Stimulated activated CD4-positive, alpha-beta T cell treated with anti-CD3 and anti-CD28 coated beads, TNF-alpha, amount 100 ng/mL, for 4 hours (primary cell): ENCODE data around the gene ATP10A.
"Not testable (repeated sequence)": the region's sequence is repeated elsewhere in the genome, so short reads cannot be mapped to it uniquely, and the experiment has no call there.

ENCODE experiments used
- DNase-seq, 3 experiments: peaks; one replicate each; pipeline ENCODE4 v3.0.0-alpha.2; 2020; ENCODE audit warnings: low read depth in 3 of 3

Gene ATP10A

DNA sequence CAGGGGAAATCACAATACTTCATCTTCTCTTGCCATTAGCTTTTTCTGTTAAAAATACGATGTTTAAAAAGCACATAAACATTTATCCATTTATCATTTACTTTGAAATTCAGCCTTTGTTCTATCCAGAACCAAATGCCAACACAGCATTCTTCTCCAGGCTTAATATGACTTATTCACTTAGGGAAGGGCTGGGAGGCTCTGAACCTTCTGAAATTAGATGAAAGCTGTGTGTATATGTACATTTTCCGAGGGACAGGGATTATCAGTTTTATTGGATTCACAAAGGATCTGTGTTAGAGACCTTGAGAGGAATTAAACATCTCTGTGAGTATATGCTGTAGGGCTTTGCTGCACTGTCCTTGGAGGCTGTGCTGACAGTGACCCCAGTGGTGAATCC, 213.7 kb downstream of the ATP10A start:
- DNase-seq, result no peak

DNA sequence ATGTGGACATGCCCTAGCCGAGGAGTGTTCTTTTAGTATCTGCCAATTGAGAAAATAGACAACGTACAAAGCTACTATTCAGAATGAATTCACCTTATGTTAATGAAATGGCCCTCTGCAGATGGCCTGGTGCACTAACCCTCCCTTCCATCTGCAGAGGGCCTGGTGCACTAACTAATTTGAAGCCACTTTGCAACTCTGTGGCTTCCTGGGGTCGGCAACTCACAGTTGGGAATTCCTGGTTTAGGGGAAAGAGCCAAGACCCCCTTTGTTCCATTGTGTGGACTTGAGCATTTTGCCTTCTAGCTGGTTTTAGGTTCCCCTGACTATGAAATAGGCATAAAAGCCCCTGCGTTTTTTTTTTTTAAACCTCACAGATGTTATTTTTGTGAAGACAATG, 220.0 kb downstream of the ATP10A start:
- no peak for DNase-seq

DNA sequence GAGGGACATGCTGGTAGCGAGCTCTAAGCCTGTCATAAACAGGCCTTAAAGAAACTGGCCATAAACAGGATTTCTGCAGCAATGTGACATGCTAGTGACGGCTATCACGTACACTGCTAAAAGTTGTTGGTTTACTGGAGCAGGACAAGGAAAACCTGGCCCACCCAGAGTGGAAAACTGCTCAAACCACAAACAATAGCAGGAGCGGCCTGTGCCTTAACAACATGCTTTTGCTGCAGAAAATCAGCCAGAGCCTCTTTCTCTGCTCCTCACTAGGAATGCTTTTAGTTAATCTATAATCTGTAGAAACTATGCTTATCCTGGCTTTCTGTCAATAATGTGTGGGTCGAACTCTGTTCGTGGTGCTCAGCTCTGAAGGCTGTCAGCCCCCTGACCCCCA, 221.4 kb downstream of the ATP10A start:
- no peak for DNase-seq

DNA sequence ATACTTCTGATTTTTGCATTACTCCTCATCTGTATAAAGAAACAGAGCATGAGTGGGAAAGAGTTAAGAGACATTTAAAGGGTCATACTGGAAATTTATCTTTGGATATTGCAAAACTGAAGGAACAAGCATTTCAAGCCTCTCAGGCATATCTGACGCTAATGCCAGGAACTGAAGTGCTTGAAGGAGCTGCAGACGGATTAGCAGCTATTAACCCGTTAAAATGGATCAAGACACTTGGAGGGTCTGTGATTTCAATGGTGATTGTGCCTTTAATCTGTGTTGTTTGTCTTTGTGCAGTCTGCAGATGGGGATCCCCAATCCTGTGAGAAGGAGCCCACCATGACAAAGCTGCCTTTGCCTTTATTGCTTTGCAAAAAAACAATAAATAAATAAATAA, 221.8 kb downstream of the ATP10A start:
- DNase-seq, result no peak

DNA sequence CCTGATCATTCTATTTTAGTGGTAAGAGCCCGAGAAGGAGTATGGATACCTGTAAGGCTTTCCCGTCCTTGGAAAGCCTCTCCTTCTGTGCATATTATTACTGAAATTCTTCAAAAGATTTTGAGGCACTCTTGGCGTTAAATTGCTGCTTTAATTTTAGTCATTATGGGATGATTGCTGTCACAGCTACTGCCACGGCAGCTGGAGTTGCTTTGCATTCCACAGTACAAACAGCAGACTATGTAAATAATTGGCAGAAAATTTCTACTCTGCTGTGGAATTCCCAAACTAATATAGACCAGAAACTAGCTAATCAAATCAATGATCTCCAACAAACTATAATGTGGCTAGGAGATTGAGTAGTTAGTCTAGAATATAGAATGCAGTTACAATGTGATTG, 222.2 kb downstream of the ATP10A start:
- DNase-seq, result not testable (repeated sequence)

DNA sequence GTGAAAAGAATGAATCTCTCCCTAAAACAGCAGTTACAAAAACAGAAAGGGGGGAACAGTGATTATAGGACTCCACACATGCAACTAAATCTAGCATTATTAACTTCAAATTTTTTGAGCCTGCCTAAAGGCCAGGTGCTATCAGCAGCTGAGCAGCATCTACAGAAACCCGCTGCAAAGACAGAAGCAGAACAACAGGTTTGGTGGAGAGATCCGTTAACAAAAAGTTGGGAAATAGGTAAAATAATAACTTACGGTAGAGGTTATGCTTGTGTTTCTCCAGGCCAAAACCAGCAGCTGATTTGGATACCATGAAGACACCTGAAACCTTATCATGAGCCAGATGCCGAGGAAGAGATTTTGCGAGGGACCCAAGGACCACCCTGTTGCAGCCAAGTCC, 222.7 kb downstream of the ATP10A start:
- DNase-seq, result no peak

DNA sequence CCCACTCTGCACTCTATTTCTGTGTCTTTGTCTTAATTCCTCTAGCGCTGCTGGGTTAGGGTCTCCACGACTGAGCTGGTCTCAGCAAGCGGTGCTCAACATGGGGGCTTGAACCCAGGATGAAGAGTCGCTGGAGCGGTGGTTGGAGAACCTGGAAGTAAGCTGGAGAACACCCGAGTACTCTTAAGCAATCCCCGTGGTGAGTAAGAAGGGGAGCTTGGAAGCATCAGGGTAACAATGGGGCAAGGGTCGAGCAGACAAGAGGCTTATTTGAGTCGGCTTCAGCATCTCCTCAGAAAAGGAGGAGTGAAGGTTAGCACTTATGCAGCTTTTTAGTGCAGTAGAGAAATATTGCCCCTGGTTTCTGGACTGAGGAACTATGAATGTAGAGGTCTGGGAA, 226.6 kb downstream of the ATP10A start:
- DNase-seq, result not testable (repeated sequence)

DNA sequence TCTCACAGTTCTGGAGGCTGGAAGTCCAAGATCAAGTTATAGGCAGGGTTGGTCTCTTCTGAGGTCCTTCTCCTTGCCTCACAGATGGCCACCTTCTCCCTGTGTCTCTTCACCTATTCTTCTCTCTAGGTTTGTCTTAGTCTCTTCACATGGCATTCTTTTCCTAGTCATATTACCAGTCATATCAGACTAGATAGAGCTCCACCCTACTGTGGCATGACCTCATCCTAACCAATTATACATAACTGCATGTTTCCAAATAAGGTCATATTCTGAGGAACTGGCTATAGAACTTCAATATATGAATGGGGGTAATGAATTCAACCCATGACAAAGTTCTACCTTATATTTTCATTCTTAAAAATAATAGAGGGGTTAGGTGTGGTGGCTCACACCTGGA, 227.9 kb downstream of the ATP10A start:
- no peak for DNase-seq

DNA sequence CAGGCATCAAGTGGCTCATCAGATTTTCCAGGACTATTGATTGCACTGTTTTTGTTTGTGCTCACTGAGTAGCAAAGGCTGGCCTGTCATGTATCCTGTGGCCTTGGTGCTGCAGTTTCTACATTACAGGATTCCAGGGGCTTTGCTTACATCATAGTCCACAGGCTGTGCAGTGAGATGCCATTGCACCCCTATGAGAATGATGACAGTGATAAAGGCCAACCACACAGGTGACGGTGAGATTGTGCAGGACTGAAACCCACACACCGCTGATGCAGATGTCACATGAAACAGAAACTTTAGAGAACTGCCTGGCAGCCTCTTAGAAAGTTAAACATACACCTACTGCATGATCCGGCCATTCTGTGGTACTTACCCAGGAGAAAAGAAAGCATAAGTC, 229.3 kb downstream of the ATP10A start:
- no peak for DNase-seq

DNA sequence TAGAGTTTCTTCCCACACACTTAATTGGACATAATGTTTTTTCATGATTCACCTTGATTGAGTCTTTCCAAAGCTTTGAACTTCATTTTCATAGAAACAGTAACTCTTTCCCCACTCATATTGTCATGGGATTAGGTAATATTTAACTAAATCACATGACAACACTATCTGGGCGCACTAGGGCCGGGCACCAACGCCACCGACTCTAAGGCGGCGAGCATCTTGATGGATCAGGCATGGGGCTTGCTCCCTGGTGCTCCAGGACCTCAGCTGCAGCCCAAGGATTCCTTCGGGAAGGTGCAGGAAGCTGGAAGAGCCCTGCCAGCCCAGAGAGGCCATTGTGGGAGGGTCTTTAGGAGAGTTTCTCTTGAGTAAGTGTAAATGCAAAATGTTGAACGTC, 231.2 kb downstream of the ATP10A start:
- no peak for DNase-seq
